SK-N-SH (cell line): Measurements from ENCODE around the gene AUTS2. TPM values are rescaled to one million over a fixed set of nuclear protein-coding genes. Genes with fewer than 3 reads are reported as not detected.

Experiments used
- CTCF ChIA-PET: fragments of 300-600, 350-600 bp; formaldehyde crosslinking; extraction: SDS; loops from one replicate; lab custom pipeline; 2021; lab: Yijun Ruan, JAX
- POLR2A ChIA-PET: fragments of 350-600 bp; sonication (Branson Sonifier 250); formaldehyde crosslinking; extraction: SDS; loops from one replicate; lab custom pipeline; 2020; ENCODE audit warnings: antibody characterized with exemption, inconsistent platforms; lab: Yijun Ruan, JAX
- DNase-seq: peaks from one replicate; pipeline ENCODE4 v3.0.0; 2012
- H2AFZ ChIP-seq: fragments of 200-600 bp; sonication (generic); 2 replicates; pipeline ENCODE4 v1.8.1; 2016; ENCODE audit warnings: antibody characterized with exemption, mild to moderate bottlenecking, low read depth
- H3F3A ChIP-seq: fragments of 200-600 bp; sonication (generic); replicated peaks from 2 replicates; pipeline ENCODE3; 2016; ENCODE audit warnings: antibody characterized with exemption, mild to moderate bottlenecking; ENCODE audit not compliant: insufficient read depth
- H3K27ac ChIP-seq, 2 experiments: fragments of 200-500 bp in 1 of 2; fragments of 200-600 bp in 1 of 2; sonication (Bioruptor generic) in 1 of 2; sonication (generic), shearing (Covaris generic) in 1 of 2; 2 replicates each; pipeline versions ENCODE4 v1.5.1 to v1.6.1; 2014 to 2016; ENCODE audit warnings: low read depth in 2 of 2, inconsistent platforms in 1 of 2, low read length in 1 of 2, mild to moderate bottlenecking in 1 of 2, mixed read lengths in 1 of 2
- H3K27me3 ChIP-seq: fragments of 200-600 bp; sonication (generic), shearing (Covaris generic); 2 replicates; pipeline ENCODE4 v1.6.1; 2016; ENCODE audit warnings: mixed run types; ENCODE audit not compliant: insufficient read depth
- H3K36me3 ChIP-seq, 2 experiments: fragments of 200-500 bp in 1 of 2; fragments of 200-600 bp in 1 of 2; sonication (Bioruptor generic) in 1 of 2; sonication (generic) in 1 of 2; replicated peaks in 1 of 2; 2 replicates each; pipeline versions ENCODE3 to v1.5.1; 2014 to 2016; ENCODE audit warnings: low read length in 1 of 2, mild to moderate bottlenecking in 1 of 2; ENCODE audit not compliant: insufficient read depth in 2 of 2, control insufficient read depth in 1 of 2
- H3K4me1 ChIP-seq, 2 experiments: fragments of 200-500 bp in 1 of 2; fragments of 200-600 bp in 1 of 2; sonication (Bioruptor generic) in 1 of 2; sonication (generic), shearing (Covaris generic) in 1 of 2; 2 replicates each; pipeline versions ENCODE4 v1.5.1 to v1.6.1; 2014 to 2016; ENCODE audit warnings: low read depth in 1 of 2, low read length in 1 of 2, mixed run types in 1 of 2; ENCODE audit not compliant: insufficient read depth in 2 of 2, control insufficient read depth in 1 of 2
- H3K4me2 ChIP-seq: fragments of 200-600 bp; sonication (generic), shearing (Covaris generic); 2 replicates; pipeline ENCODE4 v1.6.1; 2017; ENCODE audit warnings: mixed run types
- H3K4me3 ChIP-seq, 2 experiments: fragments of 200-500 bp in 1 of 2; fragments of 200-600 bp in 1 of 2; sonication (Bioruptor generic) in 1 of 2; sonication (generic), shearing (Covaris generic) in 1 of 2; 2 replicates each; pipeline versions ENCODE4 v1.5.1 to v1.8.1; 2014 to 2016; ENCODE audit warnings: low read depth in 2 of 2, inconsistent platforms in 1 of 2, low read length in 1 of 2, mild to moderate bottlenecking in 1 of 2, mixed read lengths in 1 of 2, moderate library complexity in 1 of 2
- H3K79me2 ChIP-seq: fragments of 200-600 bp; sonication (generic); 2 replicates; pipeline ENCODE4 v1.8.1; 2017; ENCODE audit warnings: mild to moderate bottlenecking; ENCODE audit not compliant: insufficient read depth
- H3K9ac ChIP-seq: fragments of 200-600 bp; sonication (generic); 2 replicates; pipeline ENCODE4 v1.6.1; 2017; ENCODE audit warnings: mixed run types
- H3K9me2 ChIP-seq: fragments of 200-600 bp; sonication (generic); 2 replicates; pipeline ENCODE4 v1.6.1; 2017; ENCODE audit warnings: mixed run types
- H3K9me3 ChIP-seq: fragments of 200-600 bp; sonication (generic); 2 replicates; pipeline ENCODE4 v1.6.1; 2017; ENCODE audit warnings: mixed run types, mild to moderate bottlenecking, moderate library complexity
- H4K20me1 ChIP-seq: fragments of 200-600 bp; sonication (generic); 2 replicates; pipeline ENCODE4 v1.6.1; 2017; ENCODE audit warnings: mild to moderate bottlenecking, mixed run types; ENCODE audit not compliant: insufficient read depth
- CHD2 ChIP-seq: fragments of 150-350 bp; IDR thresholded peaks from 2 replicates; pipeline ENCODE4 v1.6.1; 2018; ENCODE audit warnings: low read length; ENCODE audit not compliant: partially characterized antibody
- ELF1 ChIP-seq: IDR thresholded peaks from 2 replicates; pipeline ENCODE4 v1.4.0; 2012
- FOSL2 ChIP-seq: IDR thresholded peaks from 2 replicates; pipeline ENCODE4 v1.4.0; 2012; ENCODE audit warnings: low read depth, mild to moderate bottlenecking, moderate library complexity, borderline replicate concordance
- GABPA ChIP-seq: IDR thresholded peaks from 2 replicates; pipeline ENCODE4 v1.4.0; 2012; ENCODE audit warnings: low read depth, mild to moderate bottlenecking
- JUND ChIP-seq: IDR thresholded peaks from 2 replicates; pipeline ENCODE4 v1.4.0; 2012
- MEF2A ChIP-seq: IDR thresholded peaks from 2 replicates; pipeline ENCODE4 v1.4.0; 2012; ENCODE audit warnings: low read depth, borderline replicate concordance
- NFIC ChIP-seq: IDR thresholded peaks from 2 replicates; pipeline ENCODE4 v1.4.0; 2012; ENCODE audit warnings: borderline replicate concordance
- POLR2AphosphoS5 ChIP-seq: IDR thresholded peaks from 2 replicates; pipeline ENCODE4 v1.6.1; 2012; ENCODE audit warnings: low read depth, low read length
- RAD21 ChIP-seq: IDR thresholded peaks from 2 replicates; pipeline ENCODE4 v1.6.1; 2012; ENCODE audit warnings: mild to moderate bottlenecking, low read length
- RXRA ChIP-seq: IDR thresholded peaks from 2 replicates; pipeline ENCODE4 v1.4.0; 2012; ENCODE audit warnings: low read depth, mild to moderate bottlenecking, borderline replicate concordance
- SIN3A ChIP-seq: IDR thresholded peaks from 2 replicates; pipeline ENCODE4 v1.6.1; 2012; ENCODE audit warnings: low read depth, mild to moderate bottlenecking, low read length, moderate library complexity, borderline replicate concordance
- SMC3 ChIP-seq: IDR thresholded peaks from 2 replicates; pipeline ENCODE4 v1.6.1; 2012; ENCODE audit warnings: low read depth, low read length, improper control_type of control experiment
- TAF1 ChIP-seq: IDR thresholded peaks from 2 replicates; pipeline ENCODE4 v1.6.1; 2012; ENCODE audit warnings: low read depth, mild to moderate bottlenecking, low read length, moderate library complexity, borderline replicate concordance
- TEAD4 ChIP-seq: IDR thresholded peaks from 2 replicates; pipeline ENCODE4 v1.4.0; 2012; ENCODE audit warnings: mild to moderate bottlenecking, borderline replicate concordance; ENCODE audit not compliant: insufficient read depth
- WGBS: methylation state at CpG from one replicate; pipeline ENCODE4 v1.1.6; 2017; ENCODE audit warnings: low lambda C conversion rate; 5-methylcytosine and 5-hydroxymethylcytosine counted together
- polyA plus RNA-seq, 3 experiments: library from polyadenylated mRNA; depleted of rRNA; stranded (reverse); fragments of >200 nt; gene quantifications; 2 replicates each; pipeline ENCODE4 v1.2.3, GENCODE V29; 2012
- TF ChIP-seq, protein P1 (sequence below): fragments of 150-350 bp; IDR thresholded peaks from 2 replicates; pipeline ENCODE4 v1.6.1; 2016; ENCODE audit warnings: mild to moderate bottlenecking, low read depth, low read length
- TF ChIP-seq, protein P2 (sequence below): fragments of 200-600 bp; sonication (generic); IDR thresholded peaks from 2 replicates; pipeline ENCODE4 v1.6.1; 2017; ENCODE audit warnings: antibody characterized with exemption, mild to moderate bottlenecking, moderate library complexity
- TF ChIP-seq, protein P3 (sequence below): IDR thresholded peaks from 2 replicates; pipeline ENCODE4; 2012

AUTS2 gene
- polyA plus RNA-seq, 1 of the 3 experiments (the other 2 are of a cell fraction): 15.6 TPM

DNA sequence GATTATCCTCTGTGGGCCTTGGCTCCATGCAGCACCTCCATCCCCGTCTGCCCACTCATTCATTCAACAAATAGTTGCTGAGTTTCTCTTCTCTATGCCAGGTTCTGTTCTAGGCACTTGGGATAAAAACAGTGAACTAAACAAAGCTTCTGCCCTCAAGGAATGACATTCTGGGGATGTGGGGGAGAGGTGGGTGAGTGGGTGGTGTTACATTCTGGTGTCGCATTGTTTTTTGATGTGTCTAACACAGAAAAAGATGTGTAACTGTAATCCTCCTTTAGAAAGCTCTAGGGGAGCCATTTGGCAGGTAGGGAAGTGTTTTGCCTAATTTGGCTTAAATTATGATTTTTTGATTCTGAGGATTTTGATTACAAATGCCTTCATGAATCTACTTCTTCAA is 21.4 kb downstream of the AUTS2 start:
- TF ChIP-seq SIN3A: no peak
- TF ChIP-seq, protein P1, sequence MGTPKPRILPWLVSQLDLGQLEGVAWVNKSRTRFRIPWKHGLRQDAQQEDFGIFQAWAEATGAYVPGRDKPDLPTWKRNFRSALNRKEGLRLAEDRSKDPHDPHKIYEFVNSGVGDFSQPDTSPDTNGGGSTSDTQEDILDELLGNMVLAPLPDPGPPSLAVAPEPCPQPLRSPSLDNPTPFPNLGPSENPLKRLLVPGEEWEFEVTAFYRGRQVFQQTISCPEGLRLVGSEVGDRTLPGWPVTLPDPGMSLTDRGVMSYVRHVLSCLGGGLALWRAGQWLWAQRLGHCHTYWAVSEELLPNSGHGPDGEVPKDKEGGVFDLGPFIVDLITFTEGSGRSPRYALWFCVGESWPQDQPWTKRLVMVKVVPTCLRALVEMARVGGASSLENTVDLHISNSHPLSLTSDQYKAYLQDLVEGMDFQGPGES: no peak
- TF ChIP-seq ELF1: no peak
- TF ChIP-seq NFIC: no peak
- no peak for TF ChIP-seq FOSL2
- no peak for TF ChIP-seq MEF2A
- TF ChIP-seq POLR2AphosphoS5: no peak
- TF ChIP-seq TEAD4: no peak
- TF ChIP-seq JUND: no peak
- TF ChIP-seq SMC3: no peak
- TF ChIP-seq CHD2: no peak
- no peak for TF ChIP-seq RXRA
- TF ChIP-seq, protein P2, sequence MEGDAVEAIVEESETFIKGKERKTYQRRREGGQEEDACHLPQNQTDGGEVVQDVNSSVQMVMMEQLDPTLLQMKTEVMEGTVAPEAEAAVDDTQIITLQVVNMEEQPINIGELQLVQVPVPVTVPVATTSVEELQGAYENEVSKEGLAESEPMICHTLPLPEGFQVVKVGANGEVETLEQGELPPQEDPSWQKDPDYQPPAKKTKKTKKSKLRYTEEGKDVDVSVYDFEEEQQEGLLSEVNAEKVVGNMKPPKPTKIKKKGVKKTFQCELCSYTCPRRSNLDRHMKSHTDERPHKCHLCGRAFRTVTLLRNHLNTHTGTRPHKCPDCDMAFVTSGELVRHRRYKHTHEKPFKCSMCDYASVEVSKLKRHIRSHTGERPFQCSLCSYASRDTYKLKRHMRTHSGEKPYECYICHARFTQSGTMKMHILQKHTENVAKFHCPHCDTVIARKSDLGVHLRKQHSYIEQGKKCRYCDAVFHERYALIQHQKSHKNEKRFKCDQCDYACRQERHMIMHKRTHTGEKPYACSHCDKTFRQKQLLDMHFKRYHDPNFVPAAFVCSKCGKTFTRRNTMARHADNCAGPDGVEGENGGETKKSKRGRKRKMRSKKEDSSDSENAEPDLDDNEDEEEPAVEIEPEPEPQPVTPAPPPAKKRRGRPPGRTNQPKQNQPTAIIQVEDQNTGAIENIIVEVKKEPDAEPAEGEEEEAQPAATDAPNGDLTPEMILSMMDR: no peak
- no peak for TF ChIP-seq GABPA
- TF ChIP-seq RAD21: no peak
- no peak for TF ChIP-seq TAF1
- H3K9me3 ChIP-seq: no peaks in the 10 kb centered on the region
- DNase-seq: no peak
- H3K36me3 ChIP-seq: no peaks in the 10 kb centered on the region
- no peak overlapping the region for H3K27ac ChIP-seq
- H3K9ac ChIP-seq: no peak overlapping the region
- no peaks in the 10 kb centered on the region for H3F3A ChIP-seq
- WGBS: 98% methylated on average over 2 of the region's 2 CpGs
- H4K20me1 ChIP-seq: peaks cover 21% of the 10 kb centered on the region
- H3K27me3 ChIP-seq: no peaks in the 10 kb centered on the region
- POLR2A ChIA-PET: no interaction called here
- CTCF ChIA-PET: interaction anchor here (0.6 to 2.4 kb wide), 6 partner anchors 9 to 516 kb away, joined by 3 to 10 read pairs (median 4); no protein-coding TSS in a partner anchor
- H3K79me2 ChIP-seq: peaks cover 75% of the 10 kb centered on the region
- H3K9me2 ChIP-seq: no peaks in the 10 kb centered on the region
- peak overlapping the region; percentile 48; the same call in 1 of the 2 replicates for H3K4me2 ChIP-seq
- H3K4me1 ChIP-seq: peaks cover 17 to 34% of the 10 kb centered on the region in 2 experiments; a peak in 3 of 4 replicates
- no peak overlapping the region for H2AFZ ChIP-seq
- H3K4me3 ChIP-seq: no peak overlapping the region; a peak in 1 of 4 replicates

DNA sequence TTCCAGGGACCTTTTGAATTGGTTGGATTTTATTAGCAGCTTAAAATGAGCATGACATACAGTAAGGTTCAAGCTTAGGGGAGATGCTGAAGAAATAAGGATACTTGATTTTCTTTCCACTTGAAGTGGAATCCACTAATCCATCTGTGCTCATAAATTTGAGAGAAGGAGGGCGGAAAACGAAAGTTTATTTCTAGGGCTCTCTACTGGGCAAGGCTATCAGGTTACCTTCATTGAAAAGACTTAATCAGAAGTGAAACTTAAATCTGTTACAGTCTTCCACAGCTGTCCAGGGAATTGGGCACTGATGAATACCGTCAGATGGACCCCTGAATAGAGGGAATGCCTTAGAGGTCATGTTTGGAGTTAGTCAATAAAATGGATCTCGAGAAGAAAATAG is 21.8 kb downstream of the AUTS2 start:
- H3K4me2 ChIP-seq: peak overlapping the region; percentile 48
- H2AFZ ChIP-seq: no peak overlapping the region
- H3K4me3 ChIP-seq: no peak overlapping the region; a peak in 1 of 4 replicates
- no peaks in the 10 kb centered on the region for H3K36me3 ChIP-seq
- H3K27ac ChIP-seq: no peak overlapping the region
- peaks cover 70% of the 10 kb centered on the region for H3K79me2 ChIP-seq
- H3K9me3 ChIP-seq: no peaks in the 10 kb centered on the region
- TF ChIP-seq, protein P2: no peak
- no peak for TF ChIP-seq ELF1
- TF ChIP-seq, protein P3, sequence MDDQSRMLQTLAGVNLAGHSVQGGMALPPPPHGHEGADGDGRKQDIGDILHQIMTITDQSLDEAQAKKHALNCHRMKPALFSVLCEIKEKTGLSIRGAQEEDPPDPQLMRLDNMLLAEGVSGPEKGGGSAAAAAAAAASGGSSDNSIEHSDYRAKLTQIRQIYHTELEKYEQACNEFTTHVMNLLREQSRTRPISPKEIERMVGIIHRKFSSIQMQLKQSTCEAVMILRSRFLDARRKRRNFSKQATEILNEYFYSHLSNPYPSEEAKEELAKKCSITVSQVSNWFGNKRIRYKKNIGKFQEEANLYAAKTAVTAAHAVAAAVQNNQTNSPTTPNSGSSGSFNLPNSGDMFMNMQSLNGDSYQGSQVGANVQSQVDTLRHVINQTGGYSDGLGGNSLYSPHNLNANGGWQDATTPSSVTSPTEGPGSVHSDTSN: peak; percentile 8; the same call in 1 of the 2 replicates
- H3K9me2 ChIP-seq: no peaks in the 10 kb centered on the region
- peaks cover 17 to 38% of the 10 kb centered on the region in 2 experiments; a peak in 3 of 4 replicates for H3K4me1 ChIP-seq
- H3K9ac ChIP-seq: no peak overlapping the region
- WGBS: 58% methylated on average over 4 of the region's 4 CpGs
- no peak for DNase-seq
- H3F3A ChIP-seq: no peaks in the 10 kb centered on the region
- POLR2A ChIA-PET: no interaction called here
- peaks cover 21% of the 10 kb centered on the region; the same call in 1 of the 2 replicates for H4K20me1 ChIP-seq
- CTCF ChIA-PET: interaction anchor here (0.6 to 2.4 kb wide), 7 partner anchors 9 to 516 kb away, joined by 3 to 10 read pairs (median 4); no protein-coding TSS in a partner anchor
- H3K27me3 ChIP-seq: no peaks in the 10 kb centered on the region
